NCI-H2171 (cell line): ENCODE data around the gene SP6.

Experiments used
- DNase-seq: peaks from one replicate; lab custom pipeline; 2025; lab: John Stamatoyannopoulos, UW

SP6 gene

DNA sequence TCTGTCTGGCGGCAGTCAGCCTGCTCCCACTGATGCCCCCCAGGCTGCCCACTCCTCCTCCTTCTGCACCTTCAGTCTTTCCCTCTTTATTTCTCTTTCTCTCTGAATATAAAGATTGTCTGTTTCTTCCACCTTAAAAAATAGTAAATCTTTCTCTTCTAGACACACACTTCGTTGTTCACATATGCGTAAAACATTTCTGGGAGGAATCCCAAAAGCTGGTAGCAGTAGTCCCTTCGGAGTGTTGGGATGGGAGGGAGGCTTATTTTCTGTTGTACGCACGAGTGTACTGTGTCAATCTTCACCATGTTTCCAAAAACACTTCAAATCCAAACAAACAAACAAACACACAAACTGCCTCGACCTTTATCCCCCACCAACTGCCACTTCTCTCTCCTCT, 39.3 kb downstream of the SP6 start:
- DNase-seq = no peak

DNA sequence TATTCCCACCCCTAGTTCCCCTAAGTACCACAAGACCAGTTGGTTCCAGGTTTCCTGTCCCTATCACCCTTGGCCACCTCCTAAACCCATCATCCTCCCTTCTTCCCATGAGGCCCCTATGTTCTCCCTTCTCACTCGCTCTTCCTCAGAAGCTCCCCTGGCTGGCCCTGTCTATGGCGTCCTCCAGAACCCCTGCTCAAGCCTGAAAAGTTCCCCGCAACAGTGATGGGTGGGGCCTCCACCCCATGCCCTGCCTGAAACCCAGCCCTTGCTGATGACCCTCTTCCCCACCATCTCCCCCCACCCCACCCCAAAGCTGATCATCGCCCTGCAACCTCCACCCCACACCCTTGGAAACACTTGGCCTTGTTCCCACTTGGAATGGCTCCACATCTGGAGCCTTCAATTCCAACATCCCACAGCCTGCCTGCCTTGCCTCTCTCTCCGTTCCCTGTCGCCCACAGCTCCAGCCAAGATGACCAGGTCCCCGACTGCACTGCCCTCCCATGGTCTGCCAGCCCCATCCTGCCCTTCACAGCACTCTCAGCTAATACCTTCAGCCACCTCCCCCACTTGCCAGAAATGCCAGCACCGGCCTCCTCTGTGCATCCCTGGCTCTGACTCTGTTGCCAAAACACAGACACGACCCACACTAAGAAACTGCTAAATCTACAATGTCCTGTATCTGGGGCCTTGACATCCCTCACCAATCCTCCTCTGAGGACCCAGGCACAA, 39.9 kb downstream of the SP6 start:
- DNase-seq = no peak

DNA sequence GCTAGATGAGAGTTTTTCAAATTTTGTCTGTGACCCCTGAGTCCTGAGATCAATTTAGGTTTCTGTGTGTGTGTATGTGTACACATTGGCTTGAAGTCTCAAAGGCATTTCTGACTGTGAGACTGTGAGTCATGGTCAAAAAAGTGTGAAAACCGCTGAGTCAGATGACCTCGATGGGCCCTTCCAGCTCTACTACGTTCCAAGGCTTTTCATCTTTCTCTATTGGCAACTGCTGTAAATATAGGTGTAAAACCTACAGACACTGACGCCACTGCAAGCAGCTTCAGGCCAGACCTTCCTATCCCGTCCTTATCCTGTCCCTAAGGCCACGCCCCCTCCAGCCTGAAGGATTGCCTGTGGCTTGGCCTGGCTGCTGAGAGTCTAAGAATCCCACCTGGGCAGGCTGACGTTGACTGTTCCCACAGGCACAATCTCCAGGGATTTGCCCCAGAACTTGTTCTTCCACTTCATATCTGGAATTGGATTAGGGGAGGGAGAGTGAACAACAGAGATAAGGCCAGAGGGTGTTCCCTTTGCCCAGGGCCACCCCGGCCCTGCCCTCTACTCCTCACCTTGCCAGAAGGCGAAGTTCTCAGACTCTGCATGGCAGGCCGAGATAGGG, 40.7 kb downstream of the SP6 start:
- no peak for DNase-seq

DNA sequence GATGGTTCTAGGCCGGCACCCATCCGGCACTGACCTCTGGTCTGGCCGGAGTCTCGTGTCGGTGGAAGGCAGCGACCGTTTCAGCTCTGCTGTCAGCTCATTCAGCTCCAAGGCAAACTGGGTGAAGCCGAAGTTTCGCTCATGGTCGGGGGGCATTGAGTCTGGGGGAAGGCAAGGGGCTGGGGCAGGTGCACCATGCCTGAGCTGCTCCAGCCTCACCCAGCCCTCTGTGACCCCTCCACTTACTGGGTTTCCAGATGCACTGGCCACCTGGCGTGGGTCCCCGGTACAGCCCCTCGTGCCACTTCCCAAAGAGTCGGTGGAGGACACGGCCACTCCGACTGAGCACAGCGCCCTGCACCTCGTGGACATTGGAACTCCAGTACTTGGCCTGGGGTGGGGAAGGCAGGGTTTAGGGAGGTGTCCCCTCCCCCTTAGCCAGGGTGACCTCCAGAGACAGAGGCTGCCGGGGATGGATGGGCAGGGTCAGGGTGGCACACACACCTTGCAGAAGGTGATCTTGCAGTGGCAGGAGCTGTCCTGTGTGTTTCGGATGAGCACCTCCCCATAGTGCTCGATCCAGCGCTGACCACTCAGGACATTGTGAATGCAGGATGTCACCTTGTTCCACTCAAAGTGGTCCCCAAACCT, 42.0 kb downstream of the SP6 start:
- no peak for DNase-seq

DNA sequence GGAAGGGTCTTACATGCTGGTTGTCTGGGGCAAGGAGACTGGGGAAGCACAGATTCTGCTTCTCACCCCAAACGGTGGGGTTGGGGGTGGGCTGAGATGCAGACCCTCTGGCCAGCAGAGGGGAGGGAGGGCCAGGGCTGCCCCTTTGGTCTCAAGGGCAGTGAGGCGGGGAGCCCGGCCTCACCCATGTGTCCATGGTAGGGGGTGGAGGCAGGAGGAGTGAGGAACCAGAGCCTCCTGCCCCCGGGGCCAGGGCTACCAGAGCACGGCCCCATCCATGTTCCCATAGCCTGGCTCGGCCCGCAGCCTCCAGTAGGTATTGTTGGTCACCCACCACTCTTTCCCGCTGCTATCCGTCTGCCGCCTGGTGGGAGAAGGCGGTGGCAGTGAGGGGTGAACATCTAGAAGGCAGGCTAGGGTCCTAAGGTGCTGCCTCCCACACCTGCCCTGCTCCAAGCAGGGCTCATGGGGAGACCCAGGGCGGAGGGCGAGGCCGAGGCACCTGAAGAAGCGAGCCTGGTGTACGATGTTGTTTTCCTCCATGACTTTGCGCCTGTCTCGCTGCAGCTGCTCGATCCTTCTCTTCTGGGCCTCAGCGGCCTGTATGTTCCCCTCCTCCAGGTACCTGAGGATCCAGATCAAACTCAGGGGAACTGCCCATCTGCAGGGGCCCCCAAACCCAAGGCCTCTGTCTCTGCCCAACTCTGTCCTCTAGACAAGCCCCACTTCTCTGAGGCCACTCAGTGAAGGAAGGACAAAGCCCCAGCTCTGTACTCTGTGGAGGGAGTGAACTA, 42.7 kb downstream of the SP6 start:
- no peak for DNase-seq

DNA sequence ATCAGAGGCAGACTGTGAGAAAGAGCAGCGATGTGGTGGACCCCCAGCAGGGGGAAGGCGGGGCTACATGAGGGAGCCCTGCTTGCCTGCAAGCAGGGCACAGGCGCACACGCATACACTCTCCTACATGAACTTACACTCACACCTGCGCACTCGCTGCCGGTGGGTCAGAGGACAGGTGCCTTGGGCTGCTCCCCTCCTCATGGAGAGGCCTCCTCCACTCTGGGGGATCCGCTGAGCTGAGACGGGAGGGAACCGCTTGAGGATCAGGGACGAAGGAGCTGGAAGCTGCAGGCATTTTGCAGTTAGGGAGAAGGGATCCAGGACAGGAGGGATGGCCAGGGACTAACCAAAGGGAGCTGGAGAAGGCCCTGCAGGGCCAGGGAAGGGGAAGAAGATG, 43.5 kb downstream of the SP6 start:
- DNase-seq = no peak

DNA sequence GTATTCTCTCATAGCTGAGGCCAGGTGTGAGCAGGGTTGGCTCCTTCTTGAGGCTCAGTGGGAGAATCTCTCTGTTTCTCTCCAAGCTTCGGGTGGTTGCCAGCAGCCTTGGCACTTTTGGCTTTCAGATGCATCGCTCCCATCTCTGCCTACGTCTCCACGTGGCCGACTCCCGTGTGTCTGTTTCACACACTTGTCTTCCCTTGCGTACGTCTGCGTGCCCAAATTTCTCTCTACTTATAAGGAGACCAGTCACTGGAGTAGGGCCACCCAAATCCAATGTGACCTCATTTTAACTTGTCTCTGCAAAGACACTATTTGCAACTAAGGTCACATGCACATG, 44.1 kb downstream of the SP6 start:
- no peak for DNase-seq

DNA sequence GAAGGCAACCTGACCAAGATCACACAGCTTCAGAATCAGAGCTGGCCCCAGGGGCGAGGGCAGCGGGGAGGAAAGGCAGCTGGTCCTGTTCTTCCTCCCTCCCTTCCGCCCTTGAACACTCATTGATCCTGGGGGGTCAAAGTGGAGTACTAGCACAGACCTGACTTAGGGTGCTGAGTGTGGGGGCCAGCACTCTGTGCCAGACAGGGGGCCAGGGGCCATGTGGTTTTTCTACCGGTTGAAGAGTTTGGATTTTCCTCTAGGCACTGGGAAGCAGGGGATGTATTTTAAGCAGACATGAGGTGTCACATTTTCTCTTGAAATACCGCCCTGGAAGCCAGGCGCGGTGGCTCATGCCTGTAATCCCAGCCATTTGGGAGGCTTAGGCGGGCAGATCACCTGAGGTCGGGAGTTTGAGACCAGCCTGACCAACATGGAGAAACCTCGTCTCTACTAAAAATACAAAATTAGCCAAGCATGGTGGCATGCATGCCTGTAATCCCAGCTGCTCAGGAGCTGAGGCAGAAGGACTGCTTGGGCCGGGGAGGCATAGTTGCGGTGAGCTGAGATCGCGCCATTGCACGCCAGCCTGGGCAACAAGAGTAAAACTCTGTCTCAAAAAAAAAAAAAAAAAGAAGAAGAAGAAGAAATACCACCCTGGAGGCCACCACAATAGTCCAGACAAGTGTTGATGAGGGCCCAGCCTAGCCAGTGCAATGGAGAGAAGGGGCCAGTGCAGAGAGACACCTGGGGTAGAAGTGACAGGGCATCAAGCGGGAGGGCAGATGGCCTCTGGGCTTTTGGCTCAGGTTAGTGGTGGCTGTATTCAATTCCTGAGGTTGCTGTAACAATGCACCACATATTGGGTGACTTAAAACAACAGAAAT, 44.7 kb downstream of the SP6 start:
- DNase-seq = no peak

DNA sequence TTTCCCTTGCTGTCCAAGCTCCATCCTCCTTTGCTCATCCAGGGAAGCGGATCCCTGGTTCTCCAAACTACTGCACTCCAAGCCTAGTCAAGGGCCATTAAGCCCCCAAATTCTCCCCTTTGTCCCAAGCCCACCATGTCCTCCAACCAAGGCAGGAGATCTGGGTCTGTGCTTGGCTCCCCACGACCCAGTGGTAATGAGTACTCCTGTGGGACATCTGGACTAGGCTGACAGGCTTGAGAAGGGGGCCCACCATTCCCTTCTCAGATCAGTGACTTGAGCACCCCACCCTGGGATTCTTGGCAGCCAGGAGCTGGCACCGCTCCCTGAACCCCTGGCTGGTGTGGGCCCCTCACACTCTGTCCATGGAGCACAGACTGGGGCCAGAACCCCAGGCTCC, 46.5 kb downstream of the SP6 start:
- no peak for DNase-seq

DNA sequence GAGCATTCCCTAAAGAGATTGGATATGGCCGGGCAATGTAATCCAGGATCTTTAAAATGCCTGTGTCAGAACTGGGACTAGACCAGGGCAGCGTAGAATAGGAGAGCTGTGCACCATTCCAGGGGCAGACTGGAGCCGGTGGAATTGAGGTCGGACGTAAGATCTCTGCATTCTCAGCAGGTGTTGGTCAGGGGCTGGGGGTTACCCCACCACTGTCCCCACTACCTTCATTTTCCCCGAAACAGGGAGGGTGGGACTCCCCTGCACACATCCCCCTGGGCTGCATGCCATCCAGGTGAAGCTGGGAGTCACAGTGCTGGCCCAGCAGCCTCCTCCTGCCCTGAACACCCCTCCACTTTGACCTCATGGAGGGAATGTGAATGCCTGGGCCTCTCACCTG, 47.2 kb downstream of the SP6 start:
- DNase-seq = no peak

DNA sequence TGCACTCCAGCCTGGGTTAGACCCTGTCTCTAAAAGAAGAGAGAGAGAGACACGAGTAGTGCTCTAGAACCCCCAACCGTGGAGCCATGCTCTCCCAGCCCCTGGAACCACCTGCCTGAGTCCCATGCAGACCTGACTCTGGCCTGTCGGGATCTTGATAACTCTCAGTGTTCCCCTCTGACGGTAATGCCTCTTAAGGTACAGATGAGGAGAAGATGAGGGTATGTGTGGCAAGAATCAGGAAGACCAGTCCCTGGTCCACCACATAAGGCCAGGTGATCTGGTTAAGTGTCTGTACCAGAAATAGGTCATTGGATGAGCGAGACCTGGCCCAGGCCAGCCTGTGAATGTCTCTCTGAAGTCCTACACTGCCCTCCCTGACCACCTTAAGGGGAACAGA, 47.8 kb downstream of the SP6 start:
- DNase-seq = no peak

DNA sequence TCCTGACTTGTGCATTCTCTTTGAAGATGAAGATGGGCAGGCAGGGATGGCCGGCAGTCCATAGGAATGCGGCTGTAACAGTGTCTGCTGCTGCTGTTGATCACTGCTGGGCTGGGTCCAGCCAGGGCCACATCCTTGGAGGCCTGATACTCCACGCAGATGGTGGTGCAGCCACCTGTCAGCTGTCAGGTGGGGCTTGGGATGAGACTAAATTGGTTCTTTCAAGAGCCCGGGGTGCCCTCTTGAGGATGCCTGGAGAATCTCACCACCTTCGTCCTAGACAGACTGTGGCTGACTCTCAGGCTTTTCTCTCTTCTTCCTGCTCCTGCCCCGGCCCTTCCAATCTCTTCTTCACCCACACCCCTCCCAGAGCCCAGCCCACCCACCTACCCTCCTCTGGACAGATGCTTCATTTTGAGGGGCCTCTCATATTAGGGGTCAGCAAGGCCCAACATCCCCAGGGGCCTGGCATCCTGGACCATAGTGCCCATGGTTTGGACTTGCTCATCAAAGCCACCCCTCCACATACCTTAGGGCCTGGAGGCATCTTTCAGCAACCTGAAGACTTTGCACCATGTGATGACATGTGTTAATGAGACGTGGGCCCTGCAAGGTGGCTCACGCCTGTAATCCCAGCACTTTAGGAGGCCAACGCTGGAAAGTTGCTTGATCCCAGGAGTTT, 48.5 kb downstream of the SP6 start:
- DNase-seq = peak; percentile 81

DNA sequence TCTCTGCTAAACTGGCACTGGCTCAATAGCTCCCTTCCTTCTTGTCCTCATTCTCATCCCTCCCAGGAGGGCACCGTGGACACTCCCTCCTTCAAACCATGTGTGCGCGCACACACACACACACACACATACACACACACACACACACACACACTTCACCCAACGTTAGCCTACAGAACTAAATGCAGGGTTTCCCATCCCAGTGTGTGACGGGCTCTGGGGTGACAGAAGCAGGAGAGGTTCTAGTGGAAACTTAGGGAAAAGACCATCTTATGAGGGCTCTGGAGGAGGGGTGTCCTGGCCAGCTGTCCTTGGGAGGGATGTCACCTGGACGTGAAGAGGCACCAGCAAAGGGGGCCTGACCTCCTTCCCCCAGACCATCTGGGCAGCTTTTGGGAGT, 49.1 kb downstream of the SP6 start:
- no peak for DNase-seq

DNA sequence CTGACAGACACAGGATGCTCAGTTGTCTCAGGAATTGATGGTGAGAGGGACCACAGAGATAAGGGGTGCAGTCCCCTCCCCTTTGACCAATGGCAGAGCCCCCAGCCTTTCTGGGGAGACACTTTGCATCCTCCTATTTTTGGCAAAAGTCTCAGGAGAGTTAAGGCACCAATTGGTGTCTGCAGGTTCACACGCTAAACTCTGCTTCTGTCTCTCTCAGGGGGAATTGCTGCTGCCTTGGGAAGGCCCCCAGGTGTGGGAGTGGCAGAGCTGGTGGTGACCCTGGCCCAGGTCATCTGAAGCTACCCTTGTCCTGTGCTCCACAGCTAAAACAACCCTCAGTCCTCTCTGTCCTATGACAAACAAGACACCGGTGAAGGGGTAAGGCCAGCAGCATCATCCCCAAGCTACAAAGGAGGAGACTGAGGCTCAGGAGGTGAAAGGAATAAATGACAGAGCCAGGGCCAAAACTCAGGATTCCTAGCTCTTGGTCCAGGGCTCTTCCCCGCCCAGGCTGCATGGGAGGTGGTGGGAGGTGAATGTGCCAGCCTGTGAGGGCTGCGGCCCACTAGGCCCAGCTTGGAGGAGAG, 49.7 kb downstream of the SP6 start:
- no peak for DNase-seq

DNA sequence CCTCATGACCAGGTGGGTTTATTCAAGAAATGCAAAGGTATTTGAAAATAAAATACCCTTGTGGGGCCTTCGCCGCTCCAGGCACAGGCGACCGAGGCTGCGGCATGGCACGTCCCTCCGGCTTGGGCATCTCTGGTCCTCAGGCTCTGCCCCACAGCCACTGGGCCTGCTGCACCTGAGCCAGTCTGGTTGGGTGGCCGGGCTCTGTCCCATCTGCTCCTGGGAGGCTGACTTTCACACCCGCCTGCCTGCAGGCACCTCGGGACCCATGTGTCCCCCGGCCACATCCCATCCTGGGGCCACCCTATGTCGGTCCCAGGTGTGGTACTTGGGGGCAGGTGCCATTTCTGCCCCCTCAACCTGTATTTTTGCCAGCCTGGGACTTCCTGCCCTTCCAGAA, 50.3 kb downstream of the SP6 start:
- no peak for DNase-seq

DNA sequence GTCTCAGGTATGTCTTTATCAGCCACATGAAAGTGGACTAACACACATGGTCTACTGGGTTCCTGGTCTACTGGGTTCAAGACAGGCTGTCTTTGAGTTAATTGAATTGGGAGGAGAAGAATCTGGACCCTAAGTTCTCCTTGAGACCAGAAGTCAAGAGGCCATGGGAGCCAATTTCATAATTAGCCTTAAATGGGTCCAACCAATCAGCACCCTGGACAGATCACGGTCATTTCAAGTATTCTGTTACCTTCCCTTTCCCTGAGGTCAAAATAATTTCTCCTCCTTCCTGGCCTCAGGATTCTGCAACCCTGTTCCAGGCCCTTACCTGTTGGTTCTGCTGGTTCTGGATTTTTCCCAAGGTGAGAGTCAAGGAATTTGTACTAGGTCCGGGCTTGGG, 53.2 kb downstream of the SP6 start:
- DNase-seq = no peak
